HUES6 (cell line): ENCODE results near the gene ST6GALNAC2.
"Not testable (repeated sequence)": the region's sequence is repeated elsewhere in the genome, so short reads cannot be mapped to it uniquely, and the experiment has no call there.

ENCODE experiments used
- H3K27ac ChIP-seq: 2 replicates; pipeline ENCODE4 v1.7.0; 2013; ENCODE audit warnings: low read depth, mild to moderate bottlenecking, low read length, inconsistent platforms
- H3K27me3 ChIP-seq: 2 replicates; pipeline ENCODE4 v1.6.1; 2013; ENCODE audit warnings: low read length; ENCODE audit not compliant: control insufficient read depth, insufficient read depth
- H3K36me3 ChIP-seq: 2 replicates; pipeline ENCODE4 v1.6.1; 2013; ENCODE audit warnings: low read length; ENCODE audit not compliant: control insufficient read depth, insufficient read depth
- H3K4me1 ChIP-seq: 2 replicates; pipeline ENCODE4 v1.6.1; 2013; ENCODE audit warnings: low read length; ENCODE audit not compliant: control insufficient read depth, insufficient read depth
- H3K4me3 ChIP-seq: 2 replicates; pipeline ENCODE4 v1.5.1; 2013; ENCODE audit warnings: low read depth, low read length
- H3K9ac ChIP-seq: one replicate; pipeline ENCODE4 v1.6.1; 2013; ENCODE audit warnings: mild to moderate bottlenecking, low read length
- H3K9me3 ChIP-seq: 2 replicates; pipeline ENCODE4 v1.6.1; 2013; ENCODE audit warnings: low read depth, low read length; ENCODE audit not compliant: control insufficient read depth, insufficient read depth

ST6GALNAC2 gene

DNA sequence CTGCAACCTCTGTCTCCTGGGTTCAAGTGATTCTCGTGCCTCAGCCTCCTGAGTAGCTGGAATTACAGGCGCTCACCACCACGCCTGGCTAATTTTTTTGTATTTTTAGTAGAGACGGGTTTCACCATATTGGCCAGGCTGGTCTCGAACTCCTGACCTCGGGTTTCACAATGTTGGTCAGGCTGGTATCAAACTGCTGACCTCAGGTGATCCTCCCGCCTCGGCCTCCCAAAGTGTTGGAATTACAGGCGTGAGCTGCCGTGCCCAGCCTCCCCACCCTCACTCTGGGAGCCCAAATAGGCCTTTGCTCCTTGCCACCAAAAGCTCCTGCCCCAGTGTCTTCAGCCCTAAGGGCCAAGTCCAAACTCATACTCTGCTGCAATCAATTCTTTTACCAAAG lies 64.0 kb downstream of the ST6GALNAC2 start:
- not testable (repeated sequence) for H3K4me1 ChIP-seq, H3K9me3 ChIP-seq, H3K27ac ChIP-seq, H3K36me3 ChIP-seq, H3K27me3 ChIP-seq, H3K9ac ChIP-seq, H3K4me3 ChIP-seq

DNA sequence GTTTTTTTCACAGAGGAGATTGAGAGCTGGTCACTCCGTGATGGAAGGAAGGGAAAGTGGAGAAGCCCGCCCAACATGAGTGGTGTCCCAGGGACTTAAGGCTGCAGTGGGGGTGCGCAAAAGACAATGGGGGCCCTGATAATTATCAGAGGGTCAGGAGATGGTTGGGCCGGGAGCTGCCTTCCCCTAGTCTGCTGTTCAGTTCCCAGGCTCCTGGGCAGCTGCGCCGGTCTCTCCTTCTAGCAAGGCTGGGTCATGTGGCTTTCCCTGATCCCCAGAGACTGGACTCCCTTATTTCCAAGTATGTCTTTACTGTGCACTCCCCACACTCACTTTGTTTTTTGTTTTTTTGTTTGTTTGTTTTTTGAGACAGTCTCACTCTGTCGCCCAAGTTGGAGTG lies 64.4 kb downstream of the ST6GALNAC2 start:
- Histone ChIP-seq H3K36me3 (no peaks in the 10 kb centered on the region), H3K27me3 (peaks cover 6% of the 10 kb centered on the region; the same call in 1 of the 2 replicates), H3K4me1 (peaks cover 10% of the 10 kb centered on the region; the same call in 1 of the 2 replicates), H3K9ac (no peak overlapping the region), H3K27ac (no peak overlapping the region), H3K9me3 (no peaks in the 10 kb centered on the region), H3K4me3 (no peak overlapping the region)

DNA sequence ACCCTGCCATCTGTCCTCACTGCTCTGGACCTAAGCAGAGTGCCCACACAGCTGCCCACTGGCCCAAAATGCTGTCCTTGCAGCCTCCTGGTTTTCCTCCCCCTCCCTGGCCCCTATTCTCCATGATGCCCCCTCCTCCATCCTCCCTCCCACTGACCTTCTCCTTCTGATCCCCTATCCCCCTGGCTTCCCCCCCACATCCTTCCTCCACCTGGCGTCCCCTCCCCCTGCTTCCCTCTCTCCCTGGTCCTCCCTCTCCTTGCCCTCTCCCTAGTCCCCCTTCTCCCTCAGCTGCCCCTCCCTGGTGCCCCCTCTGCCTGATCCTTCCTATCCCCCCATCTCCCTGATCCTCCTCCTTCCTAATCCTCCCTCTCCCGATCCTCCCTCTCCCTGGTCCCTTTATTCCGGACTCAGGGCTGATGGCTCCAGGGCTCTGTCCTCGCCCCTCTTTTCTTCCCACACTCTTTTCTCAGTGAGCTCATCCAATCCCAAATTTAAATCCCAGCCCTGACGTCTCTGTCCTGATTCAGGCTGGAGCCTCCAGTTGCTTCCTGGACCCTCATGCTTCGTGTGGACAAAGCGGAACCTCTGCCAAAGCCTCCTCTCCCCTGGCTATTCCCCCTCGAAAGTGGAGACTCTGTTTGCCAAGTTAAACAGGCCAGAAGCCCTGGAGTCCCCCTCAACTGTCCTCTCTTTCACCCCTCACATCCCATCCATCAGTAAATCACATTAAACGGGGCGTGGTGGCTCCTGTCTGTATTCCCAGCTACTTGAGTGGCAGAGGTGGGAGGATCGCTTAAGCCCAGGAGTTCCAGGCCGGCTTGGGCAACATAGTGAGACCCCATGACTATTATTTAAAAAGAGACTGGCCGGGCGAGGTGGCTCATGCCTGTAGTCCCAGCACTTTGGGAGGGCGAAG lies 66.4 kb downstream of the ST6GALNAC2 start:
- no peaks in the 10 kb centered on the region for H3K9me3 ChIP-seq

DNA sequence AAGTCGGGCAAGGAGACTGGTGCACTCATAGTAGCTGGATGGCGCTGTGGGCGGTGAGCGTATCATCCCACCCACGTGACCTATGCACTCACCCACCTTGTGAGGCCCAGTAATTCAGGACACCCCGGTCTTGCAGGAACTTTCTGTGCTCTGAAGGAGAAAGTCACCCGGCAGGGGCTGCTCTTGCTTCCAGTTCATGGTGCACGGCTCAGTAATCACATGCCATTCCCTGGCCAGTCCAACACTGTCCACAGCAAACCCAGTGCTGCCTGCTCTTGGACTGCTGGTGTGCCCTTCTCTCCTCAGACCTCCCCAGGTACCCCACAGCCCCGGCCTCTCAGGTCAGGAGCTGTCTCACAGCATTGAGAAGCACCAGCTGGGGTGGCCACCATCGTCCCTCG lies 68.0 kb downstream of the ST6GALNAC2 start:
- Histone ChIP-seq H3K27me3 (no peaks in the 10 kb centered on the region), H3K9me3 (no peaks in the 10 kb centered on the region), H3K4me1 (peaks cover 3% of the 10 kb centered on the region; the same call in 1 of the 2 replicates), H3K4me3 (no peak overlapping the region), H3K9ac (no peak overlapping the region), H3K36me3 (no peaks in the 10 kb centered on the region), H3K27ac (no peak overlapping the region)

More for the DNA sequence above, 66.4 kb downstream of the ST6GALNAC2 start:
- Histone ChIP-seq H3K27ac (no peak overlapping the region), H3K4me3 (no peak overlapping the region), H3K36me3 (no peaks in the 10 kb centered on the region), H3K27me3 (peaks cover 6% of the 10 kb centered on the region; the same call in 1 of the 2 replicates), H3K4me1 (peaks cover 3% of the 10 kb centered on the region; the same call in 1 of the 2 replicates), H3K9ac (no peak overlapping the region)
